ENCODE data around the gene ZBTB33. TPM values are rescaled to one million over a fixed set of nuclear protein-coding genes. Genes with fewer than 3 reads are reported as not detected.

ZBTB33 gene
- total RNA-seq, 3 donors from 2014 or later: 12.6 to 49.8 (median 18.4) TPM

DNA sequence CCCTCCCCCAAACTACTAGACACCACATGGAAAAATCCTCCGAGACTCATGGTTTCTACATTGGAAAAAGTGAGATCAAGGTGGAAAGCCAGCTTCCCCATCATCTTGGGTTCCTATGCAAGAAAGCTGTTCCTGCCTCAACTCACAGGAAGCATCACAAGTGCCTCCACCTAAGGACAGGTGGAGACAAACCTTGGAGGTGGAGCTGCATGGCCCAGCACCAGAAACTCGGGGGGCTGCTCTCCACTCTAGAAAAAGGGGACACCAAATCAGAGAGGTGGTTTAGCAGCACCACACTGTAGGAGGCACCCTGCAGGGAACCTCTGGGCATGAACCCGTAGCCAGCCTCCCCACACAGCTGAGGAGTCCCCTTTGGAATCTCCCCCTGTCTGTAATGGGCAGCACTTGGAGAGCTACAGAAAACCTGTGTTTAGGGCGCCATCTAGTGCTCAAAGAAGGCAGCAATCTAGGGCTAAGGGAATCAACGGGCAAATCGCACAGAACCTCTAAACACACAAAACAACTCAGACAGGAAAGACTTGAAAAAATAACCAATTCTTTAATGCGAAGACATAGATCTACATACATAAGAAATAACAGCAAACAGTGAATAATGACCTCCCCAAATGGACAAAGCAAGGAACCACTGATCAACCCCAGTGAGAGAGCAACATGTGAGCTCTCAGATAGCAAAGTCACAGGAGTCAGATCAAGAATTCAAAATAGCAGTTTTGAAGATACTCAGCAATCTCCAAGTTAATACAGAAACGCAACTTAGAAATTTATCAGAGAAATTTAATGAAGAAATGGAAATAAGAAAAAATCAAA lies 37.0 kb upstream of the ZBTB33 start:
- no peak overlapping the region for H3K4me3 ChIP-seq
- H3K27ac ChIP-seq: no peak overlapping the region
- no peaks in the 10 kb centered on the region for H3K9me3 ChIP-seq
- no peak for DNase-seq (ENCODE audit: low spot score in 2 of 2)
- no peaks in the 10 kb centered on the region for H3K4me1 ChIP-seq
- intact Hi-C loops (cut with DNase I; ENCODE audit: low total_unique reads): no loop called here
- no peaks in the 10 kb centered on the region for H3K27me3 ChIP-seq
- TF ChIP-seq POLR2AphosphoS5 (IDR thresholded peaks at IDR 0.05) (no peak), POLR2A (IDR thresholded peaks at IDR 0.05) (no peak)
- TF ChIP-seq, protein P1, sequence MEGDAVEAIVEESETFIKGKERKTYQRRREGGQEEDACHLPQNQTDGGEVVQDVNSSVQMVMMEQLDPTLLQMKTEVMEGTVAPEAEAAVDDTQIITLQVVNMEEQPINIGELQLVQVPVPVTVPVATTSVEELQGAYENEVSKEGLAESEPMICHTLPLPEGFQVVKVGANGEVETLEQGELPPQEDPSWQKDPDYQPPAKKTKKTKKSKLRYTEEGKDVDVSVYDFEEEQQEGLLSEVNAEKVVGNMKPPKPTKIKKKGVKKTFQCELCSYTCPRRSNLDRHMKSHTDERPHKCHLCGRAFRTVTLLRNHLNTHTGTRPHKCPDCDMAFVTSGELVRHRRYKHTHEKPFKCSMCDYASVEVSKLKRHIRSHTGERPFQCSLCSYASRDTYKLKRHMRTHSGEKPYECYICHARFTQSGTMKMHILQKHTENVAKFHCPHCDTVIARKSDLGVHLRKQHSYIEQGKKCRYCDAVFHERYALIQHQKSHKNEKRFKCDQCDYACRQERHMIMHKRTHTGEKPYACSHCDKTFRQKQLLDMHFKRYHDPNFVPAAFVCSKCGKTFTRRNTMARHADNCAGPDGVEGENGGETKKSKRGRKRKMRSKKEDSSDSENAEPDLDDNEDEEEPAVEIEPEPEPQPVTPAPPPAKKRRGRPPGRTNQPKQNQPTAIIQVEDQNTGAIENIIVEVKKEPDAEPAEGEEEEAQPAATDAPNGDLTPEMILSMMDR (IDR thresholded peaks at IDR 0.05): peak in 2 of 3 donors; percentile 35 to 59
- no peaks in the 10 kb centered on the region for H3K36me3 ChIP-seq

DNA sequence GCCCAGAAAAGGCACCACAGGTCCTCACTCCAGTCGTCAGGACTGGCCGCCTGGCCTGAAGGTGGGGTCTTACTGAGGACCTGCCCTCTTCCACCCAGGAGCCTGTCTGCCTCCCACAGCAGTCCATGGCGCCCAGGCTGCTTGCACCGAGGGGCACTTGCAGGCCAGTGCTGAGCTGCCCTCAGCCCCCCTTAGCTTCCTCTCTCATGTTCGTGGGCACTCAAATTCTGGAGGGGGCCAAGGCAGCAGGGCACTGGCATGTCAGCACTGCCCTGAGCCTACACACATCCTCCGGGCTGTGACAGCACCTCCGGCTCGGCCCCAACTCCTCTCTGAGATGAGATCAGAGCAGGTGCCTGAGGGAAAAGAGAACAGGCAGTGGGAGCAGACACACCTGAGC lies 27.2 kb upstream of the ZBTB33 start:
- Histone ChIP-seq H3K4me3 (no peak overlapping the region), H3K4me1 (no peaks in the 10 kb centered on the region), H3K27ac (no peak overlapping the region), H3K27me3 (peaks cover 0 to 4% of the 10 kb centered on the region in 2 donors), H3K9me3 (no peaks in the 10 kb centered on the region), H3K36me3 (no peaks in the 10 kb centered on the region)
- intact Hi-C loops (cut with DNase I; ENCODE audit: low total_unique reads): no loop called here
- TF ChIP-seq, protein P1 (IDR thresholded peaks at IDR 0.05): no peak
- TF ChIP-seq POLR2AphosphoS5 (IDR thresholded peaks at IDR 0.05): no peak
- TF ChIP-seq POLR2A (IDR thresholded peaks at IDR 0.05): no peak
- DNase-seq (ENCODE audit: low spot score in 2 of 2): no peak

DNA sequence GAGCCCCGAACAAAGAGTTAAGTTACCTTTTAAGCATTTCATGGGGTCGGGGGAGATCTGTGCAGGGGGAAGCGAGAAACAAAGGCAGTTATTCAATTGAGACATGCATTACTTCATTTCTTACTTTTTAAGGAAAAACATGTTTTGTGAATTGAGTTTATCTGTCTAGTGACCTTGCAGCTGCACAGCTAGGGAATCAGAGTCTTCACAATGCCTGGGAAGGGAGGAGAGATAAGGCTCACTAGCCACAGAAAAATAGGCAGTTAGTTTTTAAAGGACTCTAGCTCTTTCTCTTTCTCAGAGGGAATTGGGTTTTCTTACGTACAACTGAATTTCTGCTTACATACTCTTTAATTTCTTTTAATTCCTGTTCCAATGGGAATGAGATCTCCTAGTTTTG lies 26.2 kb upstream of the ZBTB33 start:
- TF ChIP-seq POLR2AphosphoS5 (IDR thresholded peaks at IDR 0.05) (no peak), POLR2A (IDR thresholded peaks at IDR 0.05) (no peak)
- TF ChIP-seq, protein P1 (IDR thresholded peaks at IDR 0.05): no peak
- Histone ChIP-seq H3K4me1 (no peaks in the 10 kb centered on the region), H3K27me3 (peaks cover 0 to 4% of the 10 kb centered on the region in 2 donors), H3K36me3 (no peaks in the 10 kb centered on the region), H3K27ac (no peak overlapping the region), H3K4me3 (no peak overlapping the region), H3K9me3 (no peaks in the 10 kb centered on the region)
- no peak for DNase-seq (ENCODE audit: low spot score in 2 of 2)
- intact Hi-C loops (cut with DNase I; ENCODE audit: low total_unique reads): no loop called here

DNA sequence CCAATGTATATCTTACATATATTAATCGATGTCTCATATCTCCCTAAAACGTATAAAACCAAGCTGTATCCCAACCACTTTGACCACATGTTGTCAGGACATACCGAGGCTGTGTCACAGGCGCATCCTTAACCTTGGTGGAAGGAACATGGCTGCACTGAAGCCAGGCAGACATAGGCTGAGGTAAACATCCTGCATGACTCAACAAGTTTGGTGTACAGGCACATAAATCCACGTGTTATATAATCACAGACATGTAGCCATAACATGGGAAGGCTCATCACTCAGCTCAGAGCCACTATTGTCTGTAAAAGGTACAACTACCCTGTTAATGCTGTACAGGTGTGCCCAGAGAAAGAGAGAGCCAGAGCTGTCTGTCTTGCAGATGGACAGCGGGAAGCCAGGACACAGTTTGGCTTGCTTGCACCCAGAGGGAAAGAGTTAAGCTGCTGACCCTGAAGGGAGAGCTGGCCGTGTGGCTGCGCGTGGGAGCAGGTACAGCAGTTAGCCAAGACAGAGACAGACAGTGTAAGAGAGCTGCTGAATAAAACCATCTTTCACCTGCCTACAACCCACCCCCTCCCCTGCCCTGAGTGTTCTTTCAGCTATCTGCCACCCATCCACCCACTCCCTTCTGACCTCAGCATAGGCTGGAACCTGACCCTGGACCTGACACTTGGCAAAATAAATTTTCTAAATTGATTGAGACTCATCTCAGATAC lies 22.3 kb upstream of the ZBTB33 start:
- H3K4me1 ChIP-seq: no peaks in the 10 kb centered on the region
- H3K36me3 ChIP-seq: no peaks in the 10 kb centered on the region
- peaks cover 0 to 4% of the 10 kb centered on the region in 2 donors for H3K27me3 ChIP-seq
- H3K9me3 ChIP-seq: no peaks in the 10 kb centered on the region
- H3K27ac ChIP-seq: no peak overlapping the region
- TF ChIP-seq, protein P1 (IDR thresholded peaks at IDR 0.05): no peak
- TF ChIP-seq POLR2A (IDR thresholded peaks at IDR 0.05) (no peak), POLR2AphosphoS5 (IDR thresholded peaks at IDR 0.05) (no peak)
- intact Hi-C loops (cut with DNase I; ENCODE audit: low total_unique reads): no loop called here
- H3K4me3 ChIP-seq: no peak overlapping the region
- DNase-seq (ENCODE audit: low spot score in 2 of 2): no peak

DNA sequence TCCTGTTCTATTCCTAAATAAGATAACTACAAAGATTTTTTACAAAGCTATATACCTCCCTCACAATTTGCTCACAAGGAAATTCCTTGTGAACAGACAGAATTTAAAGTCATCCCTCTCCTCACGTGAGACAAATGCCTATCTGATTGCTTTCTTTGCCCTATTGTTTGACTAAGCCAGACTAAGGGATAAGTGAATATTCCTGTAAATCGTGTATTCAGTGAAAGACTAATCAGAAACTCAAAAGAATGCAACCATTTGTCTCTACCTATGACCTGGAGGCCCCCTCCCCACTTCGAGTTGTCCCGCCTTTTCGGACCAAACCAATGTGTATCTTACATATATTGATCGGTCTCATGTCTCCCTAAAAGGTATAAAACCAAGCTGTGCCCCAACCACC lies 15.3 kb upstream of the ZBTB33 start:
- no peak for DNase-seq (ENCODE audit: low spot score in 2 of 2)
- H3K9me3 ChIP-seq: no peaks in the 10 kb centered on the region
- no peaks in the 10 kb centered on the region for H3K4me1 ChIP-seq
- intact Hi-C loops (cut with DNase I; ENCODE audit: low total_unique reads): no loop called here
- H3K27me3 ChIP-seq: no peaks in the 10 kb centered on the region
- H3K4me3 ChIP-seq: no peak overlapping the region
- H3K36me3 ChIP-seq: no peaks in the 10 kb centered on the region
- no peak for TF ChIP-seq POLR2AphosphoS5 (IDR thresholded peaks at IDR 0.05)
- no peak for TF ChIP-seq POLR2A (IDR thresholded peaks at IDR 0.05)
- TF ChIP-seq, protein P1 (IDR thresholded peaks at IDR 0.05): no peak
- H3K27ac ChIP-seq: no peak overlapping the region
